ENCODE data around the gene CHCHD1. TPM values are rescaled to one million over a fixed set of nuclear protein-coding genes. Genes with fewer than 3 reads are reported as not detected.

The CHCHD1 gene
- total and polyA plus RNA-seq, 7 experiments from 2014 or later = 5.6 to 49.6 (median 17.1) TPM

DNA sequence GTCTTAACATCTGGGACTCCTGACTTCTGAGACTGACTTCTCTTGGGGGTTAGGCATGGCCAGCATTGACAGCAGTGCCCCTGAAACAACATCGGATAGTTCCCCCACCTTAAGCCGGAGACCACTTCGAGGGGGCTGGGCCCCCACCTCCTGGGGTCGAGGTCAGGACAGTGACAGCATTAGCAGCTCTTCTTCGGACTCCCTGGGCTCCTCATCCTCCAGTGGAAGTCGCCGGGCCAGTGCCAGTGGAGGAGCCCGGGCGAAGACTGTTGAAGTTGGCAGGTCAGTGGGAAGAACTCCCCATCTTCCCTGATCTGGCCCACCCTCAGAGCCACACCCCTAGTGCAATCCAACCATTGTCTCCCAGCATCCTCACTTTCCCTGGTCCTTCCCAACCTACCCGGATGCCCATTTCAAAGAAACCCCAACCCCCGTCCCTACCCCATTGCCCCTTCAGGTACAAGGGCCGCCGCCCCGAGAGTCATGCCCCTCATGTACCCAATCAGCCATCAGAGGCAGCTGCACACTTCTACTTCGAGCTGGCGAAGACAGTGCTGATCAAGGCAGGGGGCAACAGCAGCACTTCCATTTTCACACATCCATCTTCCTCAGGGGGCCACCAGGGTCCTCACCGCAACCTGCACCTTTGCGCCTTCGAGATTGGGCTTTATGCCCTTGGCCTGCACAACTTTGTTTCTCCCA, 15.6 kb downstream of the CHCHD1 start:
- Mint-ChIP-seq H3K4me1 (peaks cover 0 to 8% (median 5%) of the 10 kb centered on the region in 7 donors), H3K36me3 (peaks cover 4 to 31% (median 18%) of the 10 kb centered on the region in 5 donors), H3K27me3 (no peaks in the 10 kb centered on the region), H3K9me3 (peaks cover 0 to under 1% (median 0%) of the 10 kb centered on the region in 11 donors), H3K27ac (peak overlapping the region in 5 of 9 donors; percentile 32 to 68 (median 58)), H3K4me3 (peak overlapping the region in 1 of 10 donors; percentile 14)
- CTCF ChIA-PET = no interaction called here
- intact Hi-C loops (cut with micrococcal nuclease) = loop anchor here in 1 of 2 donors (2.0 kb wide), 1 partner anchor 13 kb away; the partner anchor contains the start of gene ZSWIM8
- Histone ChIP-seq H3K9me3 (ENCODE audit: control insufficient read depth in 2 of 3, low read length in 3 of 3) (no peaks in the 10 kb centered on the region), H3K27ac (ENCODE audit: low read depth, low read length) (no peak overlapping the region), H3K4me1 (ENCODE audit: control insufficient read depth in 2 of 2, insufficient read depth in 2 of 2, low read length in 2 of 2) (no peaks in the 10 kb centered on the region), H3K4me3 (ENCODE audit: low read length) (no peak overlapping the region), H3K27me3 (ENCODE audit: control insufficient read depth in 2 of 2, insufficient read depth in 2 of 2, low read length in 2 of 2) (no peaks in the 10 kb centered on the region), H3K36me3 (ENCODE audit: control insufficient read depth in 2 of 3, insufficient read depth in 3 of 3, low read length in 3 of 3) (peaks cover 15 to 78% (median 28%) of the 10 kb centered on the region in 3 experiments)
- DNase-seq (no peak), ATAC-seq (no peak)
- POLR2A ChIA-PET = interaction anchor here (0.6 kb wide), 1 partner anchor 16 kb away, joined by 4 read pairs; no protein-coding TSS in a partner anchor

DNA sequence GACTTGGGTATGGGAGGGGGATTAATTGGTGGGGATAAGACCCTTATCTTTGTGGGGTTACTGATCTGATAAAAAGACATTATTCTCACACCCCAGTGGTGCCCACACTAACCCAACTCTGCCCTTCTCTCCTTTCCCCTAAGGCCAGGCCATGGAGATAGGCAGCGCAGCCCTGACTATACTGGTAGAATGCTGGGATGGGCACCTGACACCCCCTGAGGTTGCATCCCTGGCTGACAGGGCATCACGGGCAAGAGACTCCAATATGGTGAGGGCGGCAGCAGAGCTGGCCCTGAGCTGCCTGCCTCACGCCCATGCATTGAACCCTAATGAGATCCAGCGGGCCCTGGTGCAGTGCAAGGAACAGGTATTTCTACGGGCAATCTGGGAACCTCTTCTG, 16.2 kb downstream of the CHCHD1 start:
- ChIA-PET POLR2A (interaction anchor here (0.6 to 3.3 kb wide), 4 partner anchors 12 to 55 kb away, joined by 3 to 18 read pairs (median 4); no protein-coding TSS in a partner anchor), CTCF (no interaction called here)
- H3K27ac ChIP-seq (ENCODE audit: low read depth, low read length) = no peak overlapping the region
- no peaks in the 10 kb centered on the region for H3K27me3 ChIP-seq (ENCODE audit: control insufficient read depth in 2 of 2, insufficient read depth in 2 of 2, low read length in 2 of 2)
- peaks cover 0 to 8% (median 5%) of the 10 kb centered on the region in 7 donors for H3K4me1 Mint-ChIP-seq
- H3K36me3 Mint-ChIP-seq = peaks cover 4 to 34% (median 20%) of the 10 kb centered on the region in 5 donors
- H3K4me3 Mint-ChIP-seq = no peak overlapping the region
- DNase-seq (no peak), ATAC-seq (no peak)
- no peak overlapping the region for H3K4me3 ChIP-seq (ENCODE audit: low read length)
- H3K36me3 ChIP-seq (ENCODE audit: control insufficient read depth in 2 of 3, insufficient read depth in 3 of 3, low read length in 3 of 3) = peaks cover 18 to 78% (median 32%) of the 10 kb centered on the region in 3 experiments
- intact Hi-C loops (cut with micrococcal nuclease) = loop anchor here in 1 of 2 donors (2.0 kb wide), 1 partner anchor 13 kb away; the partner anchor contains the start of gene ZSWIM8
- no peaks in the 10 kb centered on the region for H3K9me3 Mint-ChIP-seq
- peak overlapping the region in 6 of 9 donors; percentile 2 to 68 (median 38) for H3K27ac Mint-ChIP-seq
- no peaks in the 10 kb centered on the region for H3K4me1 ChIP-seq (ENCODE audit: control insufficient read depth in 2 of 2, insufficient read depth in 2 of 2, low read length in 2 of 2)
- no peaks in the 10 kb centered on the region for H3K27me3 Mint-ChIP-seq
- no peaks in the 10 kb centered on the region for H3K9me3 ChIP-seq (ENCODE audit: control insufficient read depth in 2 of 3, low read length in 3 of 3)

DNA sequence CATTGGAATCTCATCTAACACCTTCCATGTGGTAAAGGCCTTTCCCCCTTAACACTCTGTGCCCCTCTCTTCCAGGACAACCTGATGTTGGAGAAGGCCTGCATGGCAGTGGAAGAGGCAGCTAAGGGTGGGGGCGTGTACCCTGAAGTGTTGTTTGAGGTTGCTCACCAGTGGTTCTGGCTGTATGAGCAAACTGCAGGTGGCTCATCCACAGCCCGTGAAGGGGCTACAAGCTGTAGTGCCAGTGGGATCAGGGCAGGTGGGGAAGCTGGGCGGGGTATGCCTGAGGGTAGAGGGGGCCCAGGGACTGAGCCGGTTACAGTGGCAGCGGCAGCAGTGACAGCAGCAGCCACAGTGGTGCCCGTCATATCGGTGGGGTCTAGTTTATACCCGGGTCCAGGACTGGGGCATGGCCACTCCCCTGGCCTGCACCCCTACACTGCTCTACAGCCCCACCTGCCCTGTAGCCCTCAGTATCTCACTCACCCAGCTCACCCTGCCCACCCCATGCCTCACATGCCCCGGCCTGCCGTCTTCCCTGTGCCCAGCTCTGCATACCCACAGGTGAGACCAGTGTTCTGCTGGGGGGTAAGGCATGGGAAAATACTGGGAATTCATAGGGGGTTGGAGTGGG, 17.2 kb downstream of the CHCHD1 start:
- Histone ChIP-seq H3K36me3 (ENCODE audit: control insufficient read depth in 2 of 3, insufficient read depth in 3 of 3, low read length in 3 of 3) (peaks cover 22 to 78% (median 38%) of the 10 kb centered on the region in 3 experiments), H3K9me3 (ENCODE audit: control insufficient read depth in 2 of 3, low read length in 3 of 3) (no peaks in the 10 kb centered on the region), H3K27me3 (ENCODE audit: control insufficient read depth in 2 of 2, insufficient read depth in 2 of 2, low read length in 2 of 2) (no peaks in the 10 kb centered on the region), H3K4me3 (ENCODE audit: low read length) (no peak overlapping the region), H3K4me1 (ENCODE audit: control insufficient read depth in 2 of 2, insufficient read depth in 2 of 2, low read length in 2 of 2) (no peaks in the 10 kb centered on the region), H3K27ac (ENCODE audit: low read depth, low read length) (no peak overlapping the region)
- intact Hi-C loops (cut with micrococcal nuclease) = loop anchor here in 1 of 2 donors (2.0 kb wide), 1 partner anchor 14 kb away; the partner anchor contains the start of gene ZSWIM8
- H3K9me3 Mint-ChIP-seq = peaks cover 0 to 2% (median 0%) of the 10 kb centered on the region in 11 donors
- ChIA-PET CTCF (no interaction called here), POLR2A (interaction anchor here (0.6 to 3.3 kb wide), 8 partner anchors 9 to 40 kb away, joined by 3 to 18 read pairs (median 3); a partner anchor contains a TSS)
- H3K27ac Mint-ChIP-seq = peak overlapping the region in 6 of 9 donors; percentile 10 to 59 (median 54)
- ATAC-seq (peak; percentile 33), DNase-seq (no peak)
- no peak overlapping the region for H3K4me3 Mint-ChIP-seq
- peaks cover 11 to 39% (median 18%) of the 10 kb centered on the region in 5 donors for H3K36me3 Mint-ChIP-seq
- peaks cover 0 to 14% (median 10%) of the 10 kb centered on the region in 7 donors for H3K4me1 Mint-ChIP-seq
- H3K27me3 Mint-ChIP-seq = no peaks in the 10 kb centered on the region

DNA sequence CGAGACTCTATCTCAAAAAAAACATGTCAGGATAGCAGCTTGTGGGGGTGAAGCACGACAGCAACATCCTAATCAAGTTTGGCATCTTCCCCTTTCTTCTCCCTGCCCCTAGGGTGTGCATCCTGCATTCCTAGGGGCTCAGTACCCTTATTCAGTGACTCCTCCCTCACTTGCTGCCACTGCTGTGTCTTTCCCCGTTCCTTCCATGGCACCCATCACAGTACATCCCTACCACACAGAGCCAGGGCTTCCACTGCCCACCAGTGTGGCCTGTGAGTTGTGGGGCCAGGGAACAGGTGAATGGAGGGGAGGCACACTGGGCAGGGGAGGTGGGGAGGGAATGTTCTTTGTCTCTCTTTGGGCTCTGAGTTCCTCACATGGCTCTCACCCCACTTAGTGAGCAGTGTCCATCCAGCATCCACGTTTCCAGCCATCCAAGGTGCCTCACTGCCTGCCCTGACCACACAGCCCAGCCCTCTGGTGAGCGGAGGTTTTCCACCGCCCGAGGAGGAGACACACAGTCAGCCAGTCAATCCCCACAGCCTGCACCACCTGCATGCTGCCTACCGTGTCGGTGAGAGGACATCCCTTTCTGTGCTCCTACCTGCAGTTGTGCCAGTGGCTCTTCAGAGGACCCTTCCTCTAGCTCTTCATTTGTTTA, 18.2 kb downstream of the CHCHD1 start:
- Mint-ChIP-seq H3K36me3 (peaks cover 11 to 32% (median 17%) of the 10 kb centered on the region in 5 donors), H3K27ac (peak overlapping the region in 7 of 9 donors; percentile 34 to 65 (median 60)), H3K9me3 (peaks cover 0 to 2% (median 0%) of the 10 kb centered on the region in 11 donors), H3K4me1 (peaks cover 0 to 14% (median 11%) of the 10 kb centered on the region in 7 donors), H3K27me3 (no peaks in the 10 kb centered on the region), H3K4me3 (peak overlapping the region in 1 of 10 donors; percentile 16)
- no peak overlapping the region for H3K27ac ChIP-seq (ENCODE audit: low read depth, low read length)
- peaks cover 19 to 77% (median 29%) of the 10 kb centered on the region in 3 experiments for H3K36me3 ChIP-seq (ENCODE audit: control insufficient read depth in 2 of 3, insufficient read depth in 3 of 3, low read length in 3 of 3)
- ATAC-seq (no peak), DNase-seq (no peak)
- intact Hi-C loops (cut with micrococcal nuclease) = loop anchor here in 1 of 2 donors (1.0 to 2.0 kb wide), 2 partner anchors 11 to 15 kb away; partner anchors contain the start of genes NDST2 and ZSWIM8
- H3K4me3 ChIP-seq (ENCODE audit: low read length) = no peak overlapping the region
- no peaks in the 10 kb centered on the region for H3K27me3 ChIP-seq (ENCODE audit: control insufficient read depth in 2 of 2, insufficient read depth in 2 of 2, low read length in 2 of 2)
- ChIA-PET POLR2A (interaction anchor here (0.6 to 12.8 kb wide), 5 partner anchors 10 to 507 kb away, joined by 3 to 150 read pairs (median 3); partner anchors contain the start of genes CHCHD1 and ZSWIM8), CTCF (no interaction called here)
- H3K9me3 ChIP-seq (ENCODE audit: control insufficient read depth in 2 of 3, low read length in 3 of 3) = no peaks in the 10 kb centered on the region
- no peaks in the 10 kb centered on the region for H3K4me1 ChIP-seq (ENCODE audit: control insufficient read depth in 2 of 2, insufficient read depth in 2 of 2, low read length in 2 of 2)

DNA sequence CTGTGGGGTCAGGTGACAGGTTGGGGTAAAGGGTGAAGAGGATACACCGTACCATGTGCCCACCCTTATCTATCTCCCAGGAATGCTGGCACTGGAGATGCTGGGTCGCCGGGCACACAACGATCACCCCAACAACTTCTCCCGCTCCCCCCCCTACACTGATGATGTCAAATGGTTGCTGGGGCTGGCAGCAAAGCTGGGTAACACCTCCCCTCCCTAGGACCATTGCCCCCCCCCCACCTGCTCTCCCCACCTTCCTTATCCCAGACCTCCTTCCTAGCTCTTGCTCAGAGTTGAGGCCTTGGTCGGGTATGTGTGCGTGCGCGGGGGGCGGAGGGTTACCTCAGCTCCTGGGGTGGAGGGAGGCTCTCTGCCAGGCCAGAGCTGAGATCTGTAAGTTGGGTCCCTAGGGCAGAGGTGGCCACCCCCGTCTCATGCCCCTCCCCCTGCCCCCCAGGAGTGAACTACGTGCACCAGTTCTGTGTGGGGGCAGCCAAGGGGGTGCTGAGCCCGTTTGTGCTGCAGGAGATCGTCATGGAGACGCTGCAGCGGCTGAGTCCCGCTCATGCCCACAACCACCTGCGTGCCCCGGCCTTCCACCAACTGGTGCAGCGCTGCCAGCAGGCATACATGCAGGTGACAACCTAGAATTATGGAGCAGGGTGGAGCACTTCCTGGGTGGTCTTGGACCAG, 18.9 kb downstream of the CHCHD1 start:
- ChIA-PET CTCF (no interaction called here), POLR2A (interaction anchor here (0.6 to 12.8 kb wide), 3 partner anchors 9 to 507 kb away, joined by 3 to 150 read pairs (median 18); partner anchors contain the start of genes CHCHD1 and ZSWIM8)
- H3K4me1 ChIP-seq (ENCODE audit: control insufficient read depth in 2 of 2, insufficient read depth in 2 of 2, low read length in 2 of 2) = no peaks in the 10 kb centered on the region
- Mint-ChIP-seq H3K27ac (peak overlapping the region in 3 of 9 donors; percentile 34 to 65 (median 38)), H3K27me3 (no peaks in the 10 kb centered on the region), H3K9me3 (peaks cover 0 to 2% (median 0%) of the 10 kb centered on the region in 11 donors), H3K36me3 (peaks cover 15 to 29% (median 17%) of the 10 kb centered on the region in 5 donors), H3K4me1 (peaks cover 3 to 15% (median 14%) of the 10 kb centered on the region in 7 donors), H3K4me3 (no peak overlapping the region)
- intact Hi-C loops (cut with micrococcal nuclease) = loop anchor here in 1 of 2 donors (1.0 kb wide), 1 partner anchor 11 kb away; the partner anchor contains the start of gene NDST2
- DNase-seq = no peak
- H3K36me3 ChIP-seq (ENCODE audit: control insufficient read depth in 2 of 3, insufficient read depth in 3 of 3, low read length in 3 of 3) = peaks cover 24 to 81% (median 30%) of the 10 kb centered on the region in 3 experiments
- no peaks in the 10 kb centered on the region for H3K27me3 ChIP-seq (ENCODE audit: control insufficient read depth in 2 of 2, insufficient read depth in 2 of 2, low read length in 2 of 2)
- no peak overlapping the region for H3K4me3 ChIP-seq (ENCODE audit: low read length)
- ATAC-seq = no peak
- no peaks in the 10 kb centered on the region for H3K9me3 ChIP-seq (ENCODE audit: control insufficient read depth in 2 of 3, low read length in 3 of 3)
- H3K27ac ChIP-seq (ENCODE audit: low read depth, low read length) = no peak overlapping the region
